HG03558 (cell line): ENCODE data around the gene DDR2.
"Not testable (repeated sequence)": the region's sequence is repeated elsewhere in the genome, so short reads cannot be mapped to it uniquely, and the experiment has no call there.

Experiments used
- ATAC-seq: cut with Tn5 transposase; IDR thresholded peaks from one replicate; pipeline ENCODE4 v1.9.1; 2021; ENCODE audit warnings: moderate number of reproducible peaks; ENCODE audit not compliant: unreplicated experiment; ENCODE audit errors: extremely low read depth

DDR2 gene

GRCh38 chr1:162632217-162632666, at the start of gene DDR2:
Gene DDR2, plus strand, starts transcription at chr1:162632464. Its CDS starts 86,600 bp downstream, at chr1:162719064.
- ATAC-seq: no peak

GRCh38 chr1:162582901-162583300, 49.4 kb upstream of the DDR2 start:
- not testable (repeated sequence) for ATAC-seq

- ATAC-seq: not testable (repeated sequence)
Measured at GRCh38 chr1:162585101-162585500, 47.2 kb upstream of the DDR2 start.

- ATAC-seq: no peak
Measured at GRCh38 chr1:162587347-162587746, 44.9 kb upstream of the DDR2 start.

- ATAC-seq: no peak
Measured at GRCh38 chr1:162587761-162588260, 44.5 kb upstream of the DDR2 start.

- ATAC-seq: no peak
Measured at GRCh38 chr1:162590101-162590500, 42.2 kb upstream of the DDR2 start.

GRCh38 chr1:162590686-162591085, 41.6 kb upstream of the DDR2 start:
- ATAC-seq: no peak

- no peak for ATAC-seq
Measured at GRCh38 chr1:162596514-162597170, 35.6 kb upstream of the DDR2 start.

GRCh38 chr1:162599451-162599850, 32.8 kb upstream of the DDR2 start:
- no peak for ATAC-seq

- ATAC-seq: not testable (repeated sequence)
Measured at GRCh38 chr1:162603117-162603516, 29.1 kb upstream of the DDR2 start.

- ATAC-seq: no peak
Measured at GRCh38 chr1:162605225-162605927, 26.9 kb upstream of the DDR2 start.

- ATAC-seq: no peak
Measured at GRCh38 chr1:162609306-162609705, 23.0 kb upstream of the DDR2 start.

- ATAC-seq: no peak
Measured at GRCh38 chr1:162612606-162613400, 19.5 kb upstream of the DDR2 start.

- no peak for ATAC-seq
Measured at GRCh38 chr1:162616848-162617247, 15.4 kb upstream of the DDR2 start.

- no peak for ATAC-seq
Measured at GRCh38 chr1:162617513-162617912, 14.8 kb upstream of the DDR2 start.

- ATAC-seq: no peak
Measured at GRCh38 chr1:162619076-162619475, 13.2 kb upstream of the DDR2 start.

- no peak for ATAC-seq
Measured at GRCh38 chr1:162621256-162621655, 11.0 kb upstream of the DDR2 start.

GRCh38 chr1:162625679-162626078, 6.6 kb upstream of the DDR2 start:
- no peak for ATAC-seq

GRCh38 chr1:162626094-162626493, 6.2 kb upstream of the DDR2 start:
- ATAC-seq: no peak

GRCh38 chr1:162626761-162627160, 5.5 kb upstream of the DDR2 start:
- no peak for ATAC-seq
